Liver (tissue), 3 donors: Measurements from ENCODE around the gene NDUFS1.

Experiments
- EGR1 ChIP-seq, 2 donors: IDR thresholded peaks; 2 replicates each; pipeline ENCODE4 v1.6.1; 2016 to 2018; ENCODE audit warnings: antibody characterized with exemption in 2 of 2, low read depth in 2 of 2
- FOXA2 ChIP-seq: IDR thresholded peaks from 2 replicates; pipeline ENCODE4 v1.6.1; 2016; ENCODE audit warnings: antibody characterized with exemption
- HNF4G ChIP-seq: IDR thresholded peaks from 2 replicates; pipeline ENCODE4 v1.6.1; 2016; ENCODE audit warnings: antibody characterized with exemption
- JUND ChIP-seq, 2 donors: IDR thresholded peaks; 2 replicates each; pipeline ENCODE4 v1.6.1; 2016; ENCODE audit warnings: antibody characterized with exemption in 2 of 2
- NR2F2 ChIP-seq: IDR thresholded peaks from 2 replicates; pipeline ENCODE4 v1.6.1; 2016; ENCODE audit warnings: antibody characterized with exemption
- RXRA ChIP-seq, 2 donors: IDR thresholded peaks; 2 replicates each; pipeline ENCODE4 v1.6.1; 2017 to 2018; ENCODE audit warnings: antibody characterized with exemption in 2 of 2, mild to moderate bottlenecking in 1 of 2
- SP1 ChIP-seq: IDR thresholded peaks from 2 replicates; pipeline ENCODE4 v1.6.1; 2018; ENCODE audit warnings: antibody characterized with exemption, mild to moderate bottlenecking
- TAF1 ChIP-seq: conservative IDR thresholded peaks from 2 replicates; pipeline ENCODE4 v1.6.1; 2016; ENCODE audit warnings: antibody characterized with exemption, mild to moderate bottlenecking
- YY1 ChIP-seq: IDR thresholded peaks from 2 replicates; pipeline ENCODE4 v1.6.1; 2016; ENCODE audit warnings: antibody characterized with exemption, mild to moderate bottlenecking
- TF ChIP-seq, protein P1 (sequence below): fragments of 150-350 bp; IDR thresholded peaks from 2 replicates; pipeline ENCODE4 v1.5.1; 2017; ENCODE audit warnings: improper control_type of control experiment, low read depth, low read length; ENCODE audit not compliant: missing input control
- TF ChIP-seq, protein P2 (sequence below): IDR thresholded peaks from 2 replicates; pipeline ENCODE4 v1.6.1; 2016; ENCODE audit warnings: antibody characterized with exemption
- TF ChIP-seq, protein P3 (sequence below): IDR thresholded peaks from 2 replicates; pipeline ENCODE4 v1.6.1; 2016; ENCODE audit warnings: antibody characterized with exemption, mild to moderate bottlenecking
- donor health status: healthy.
- donor health status: healthy.

DNA sequence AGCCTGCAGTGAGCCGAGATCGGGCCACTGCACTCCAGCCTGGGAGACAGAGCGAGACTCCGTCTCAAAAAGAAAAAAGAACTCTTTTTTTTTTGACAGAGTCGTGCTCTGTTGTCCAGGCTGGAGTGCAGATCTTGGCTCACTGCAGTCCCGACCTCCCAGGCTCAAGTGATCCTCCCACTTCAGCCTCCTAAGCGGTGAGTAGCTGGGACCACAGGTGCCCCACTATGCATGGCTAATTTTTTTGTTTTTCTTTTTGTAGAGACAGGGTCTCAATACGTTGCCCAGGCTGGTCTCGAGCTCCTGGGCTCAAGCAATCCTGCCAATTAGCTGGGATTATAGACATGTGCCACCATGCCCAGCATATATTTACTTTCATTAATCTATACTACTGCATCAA lies 60.8 kb downstream of the NDUFS1 start:
- TF ChIP-seq, protein P1, sequence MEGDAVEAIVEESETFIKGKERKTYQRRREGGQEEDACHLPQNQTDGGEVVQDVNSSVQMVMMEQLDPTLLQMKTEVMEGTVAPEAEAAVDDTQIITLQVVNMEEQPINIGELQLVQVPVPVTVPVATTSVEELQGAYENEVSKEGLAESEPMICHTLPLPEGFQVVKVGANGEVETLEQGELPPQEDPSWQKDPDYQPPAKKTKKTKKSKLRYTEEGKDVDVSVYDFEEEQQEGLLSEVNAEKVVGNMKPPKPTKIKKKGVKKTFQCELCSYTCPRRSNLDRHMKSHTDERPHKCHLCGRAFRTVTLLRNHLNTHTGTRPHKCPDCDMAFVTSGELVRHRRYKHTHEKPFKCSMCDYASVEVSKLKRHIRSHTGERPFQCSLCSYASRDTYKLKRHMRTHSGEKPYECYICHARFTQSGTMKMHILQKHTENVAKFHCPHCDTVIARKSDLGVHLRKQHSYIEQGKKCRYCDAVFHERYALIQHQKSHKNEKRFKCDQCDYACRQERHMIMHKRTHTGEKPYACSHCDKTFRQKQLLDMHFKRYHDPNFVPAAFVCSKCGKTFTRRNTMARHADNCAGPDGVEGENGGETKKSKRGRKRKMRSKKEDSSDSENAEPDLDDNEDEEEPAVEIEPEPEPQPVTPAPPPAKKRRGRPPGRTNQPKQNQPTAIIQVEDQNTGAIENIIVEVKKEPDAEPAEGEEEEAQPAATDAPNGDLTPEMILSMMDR: no peak
- no peak for TF ChIP-seq EGR1 (IDR thresholded peaks at IDR 0.05; ENCODE audit: low read depth in 2 of 2)
- TF ChIP-seq RXRA (IDR thresholded peaks at IDR 0.05): no peak
- TF ChIP-seq, protein P2, sequence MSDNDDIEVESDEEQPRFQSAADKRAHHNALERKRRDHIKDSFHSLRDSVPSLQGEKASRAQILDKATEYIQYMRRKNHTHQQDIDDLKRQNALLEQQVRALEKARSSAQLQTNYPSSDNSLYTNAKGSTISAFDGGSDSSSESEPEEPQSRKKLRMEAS: no peak
- TF ChIP-seq YY1: no peak
- TF ChIP-seq JUND (IDR thresholded peaks at IDR 0.05): no peak
- TF ChIP-seq FOXA2: no peak
- TF ChIP-seq, protein P3, sequence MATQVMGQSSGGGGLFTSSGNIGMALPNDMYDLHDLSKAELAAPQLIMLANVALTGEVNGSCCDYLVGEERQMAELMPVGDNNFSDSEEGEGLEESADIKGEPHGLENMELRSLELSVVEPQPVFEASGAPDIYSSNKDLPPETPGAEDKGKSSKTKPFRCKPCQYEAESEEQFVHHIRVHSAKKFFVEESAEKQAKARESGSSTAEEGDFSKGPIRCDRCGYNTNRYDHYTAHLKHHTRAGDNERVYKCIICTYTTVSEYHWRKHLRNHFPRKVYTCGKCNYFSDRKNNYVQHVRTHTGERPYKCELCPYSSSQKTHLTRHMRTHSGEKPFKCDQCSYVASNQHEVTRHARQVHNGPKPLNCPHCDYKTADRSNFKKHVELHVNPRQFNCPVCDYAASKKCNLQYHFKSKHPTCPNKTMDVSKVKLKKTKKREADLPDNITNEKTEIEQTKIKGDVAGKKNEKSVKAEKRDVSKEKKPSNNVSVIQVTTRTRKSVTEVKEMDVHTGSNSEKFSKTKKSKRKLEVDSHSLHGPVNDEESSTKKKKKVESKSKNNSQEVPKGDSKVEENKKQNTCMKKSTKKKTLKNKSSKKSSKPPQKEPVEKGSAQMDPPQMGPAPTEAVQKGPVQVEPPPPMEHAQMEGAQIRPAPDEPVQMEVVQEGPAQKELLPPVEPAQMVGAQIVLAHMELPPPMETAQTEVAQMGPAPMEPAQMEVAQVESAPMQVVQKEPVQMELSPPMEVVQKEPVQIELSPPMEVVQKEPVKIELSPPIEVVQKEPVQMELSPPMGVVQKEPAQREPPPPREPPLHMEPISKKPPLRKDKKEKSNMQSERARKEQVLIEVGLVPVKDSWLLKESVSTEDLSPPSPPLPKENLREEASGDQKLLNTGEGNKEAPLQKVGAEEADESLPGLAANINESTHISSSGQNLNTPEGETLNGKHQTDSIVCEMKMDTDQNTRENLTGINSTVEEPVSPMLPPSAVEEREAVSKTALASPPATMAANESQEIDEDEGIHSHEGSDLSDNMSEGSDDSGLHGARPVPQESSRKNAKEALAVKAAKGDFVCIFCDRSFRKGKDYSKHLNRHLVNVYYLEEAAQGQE: no peak
- TF ChIP-seq SP1: no peak
- no peak for TF ChIP-seq NR2F2
- TF ChIP-seq TAF1: no peak
- no peak for TF ChIP-seq HNF4G
